Embryonic facial prominence (tissue), 1 donor: ENCODE data around the gene DIS3L2.
"Not testable (repeated sequence)": the region's sequence is repeated elsewhere in the genome, so short reads cannot be mapped to it uniquely, and the experiment has no call there.

Source experiments
- DNase-seq: peaks from one replicate; pipeline ENCODE4 v3.0.0-alpha.2; 2016; ENCODE audit errors: extremely low spot score

Gene DIS3L2

GRCh38 chr2:232332940-232333259 lies 371.4 kb downstream of the DIS3L2 start:
- DNase-seq: no peak

GRCh38 chr2:232333361-232334135 lies 372.0 kb downstream of the DIS3L2 start:
- DNase-seq: no peak

- DNase-seq: not testable (repeated sequence)
Measured at GRCh38 chr2:232334136-232334884, 372.8 kb downstream of the DIS3L2 start.

GRCh38 chr2:232334885-232335205 lies 373.3 kb downstream of the DIS3L2 start:
- not testable (repeated sequence) for DNase-seq

GRCh38 chr2:232335206-232335858 lies 373.8 kb downstream of the DIS3L2 start:
- not testable (repeated sequence) for DNase-seq

- DNase-seq: no peak
Measured at GRCh38 chr2:232335859-232336215, 374.3 kb downstream of the DIS3L2 start.

- no peak for DNase-seq
Measured at GRCh38 chr2:232336241-232336736, 374.8 kb downstream of the DIS3L2 start.

- DNase-seq: no peak
Measured at GRCh38 chr2:232336981-232337720, 375.6 kb downstream of the DIS3L2 start.

GRCh38 chr2:232338094-232338758 lies 376.7 kb downstream of the DIS3L2 start:
- DNase-seq: not testable (repeated sequence)

- DNase-seq: no peak
Measured at GRCh38 chr2:232338759-232339106, 377.2 kb downstream of the DIS3L2 start.

- DNase-seq: no peak
Measured at GRCh38 chr2:232339121-232340081, 377.9 kb downstream of the DIS3L2 start.

- no peak for DNase-seq
Measured at GRCh38 chr2:232340171-232340935, 378.8 kb downstream of the DIS3L2 start.

- DNase-seq: no peak
Measured at GRCh38 chr2:232341061-232341738, 379.7 kb downstream of the DIS3L2 start.

- DNase-seq: no peak
Measured at GRCh38 chr2:232341739-232342126, 380.2 kb downstream of the DIS3L2 start.

- no peak for DNase-seq
Measured at GRCh38 chr2:232342635-232343565, 381.4 kb downstream of the DIS3L2 start.

GRCh38 chr2:232343821-232344220 lies 382.3 kb downstream of the DIS3L2 start:
- no peak for DNase-seq

- DNase-seq: no peak
Measured at GRCh38 chr2:232345251-232345650, 383.7 kb downstream of the DIS3L2 start.

- DNase-seq: no peak
Measured at GRCh38 chr2:232347369-232347768, 385.9 kb downstream of the DIS3L2 start.
